ENCODE data around the gene SIRPB2. TPM values are rescaled to one million over a fixed set of nuclear protein-coding genes. Genes with fewer than 3 reads are reported as not detected.
"Not testable (repeated sequence)": the region's sequence is repeated elsewhere in the genome, so short reads cannot be mapped to it uniquely, and the experiment has no call there.

The SIRPB2 gene
- total and polyA plus RNA-seq, 9 donors = 0.88 to 3.8 (median 1.4) TPM

DNA sequence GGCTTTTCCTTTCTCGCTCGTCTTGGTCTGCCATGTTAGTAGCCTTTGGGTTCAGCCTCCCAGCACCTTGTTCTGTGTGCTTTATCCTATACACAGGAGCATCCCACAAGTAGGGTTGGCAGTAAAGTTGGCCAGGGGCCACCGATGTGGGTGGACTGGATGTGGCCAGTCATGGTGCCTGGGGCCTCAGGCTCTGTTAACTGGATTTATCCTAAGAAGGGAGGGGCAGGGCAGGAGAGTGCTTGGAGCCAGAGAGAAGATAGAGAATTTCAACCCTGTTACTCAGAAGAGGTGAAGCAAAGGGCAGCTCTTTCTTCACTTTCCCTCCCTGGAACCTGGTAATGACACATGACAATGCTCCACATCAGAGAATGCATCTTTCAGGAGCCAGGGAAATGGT, 14.1 kb upstream of the SIRPB2 start:
- no peak for DNase-seq
- Histone ChIP-seq H3K9me3 (no peaks in the 10 kb centered on the region), H3K4me1 (ENCODE audit: insufficient read depth) (no peaks in the 10 kb centered on the region), H3K27me3 (no peaks in the 10 kb centered on the region), H3K4me3 (no peak overlapping the region), H3K36me3 (no peaks in the 10 kb centered on the region), H3K27ac (no peak overlapping the region)
- TF ChIP-seq POLR2A (IDR thresholded peaks at IDR 0.05) = no peak
- TF ChIP-seq EP300 (IDR thresholded peaks at IDR 0.05) = no peak
- TF ChIP-seq, protein P1, sequence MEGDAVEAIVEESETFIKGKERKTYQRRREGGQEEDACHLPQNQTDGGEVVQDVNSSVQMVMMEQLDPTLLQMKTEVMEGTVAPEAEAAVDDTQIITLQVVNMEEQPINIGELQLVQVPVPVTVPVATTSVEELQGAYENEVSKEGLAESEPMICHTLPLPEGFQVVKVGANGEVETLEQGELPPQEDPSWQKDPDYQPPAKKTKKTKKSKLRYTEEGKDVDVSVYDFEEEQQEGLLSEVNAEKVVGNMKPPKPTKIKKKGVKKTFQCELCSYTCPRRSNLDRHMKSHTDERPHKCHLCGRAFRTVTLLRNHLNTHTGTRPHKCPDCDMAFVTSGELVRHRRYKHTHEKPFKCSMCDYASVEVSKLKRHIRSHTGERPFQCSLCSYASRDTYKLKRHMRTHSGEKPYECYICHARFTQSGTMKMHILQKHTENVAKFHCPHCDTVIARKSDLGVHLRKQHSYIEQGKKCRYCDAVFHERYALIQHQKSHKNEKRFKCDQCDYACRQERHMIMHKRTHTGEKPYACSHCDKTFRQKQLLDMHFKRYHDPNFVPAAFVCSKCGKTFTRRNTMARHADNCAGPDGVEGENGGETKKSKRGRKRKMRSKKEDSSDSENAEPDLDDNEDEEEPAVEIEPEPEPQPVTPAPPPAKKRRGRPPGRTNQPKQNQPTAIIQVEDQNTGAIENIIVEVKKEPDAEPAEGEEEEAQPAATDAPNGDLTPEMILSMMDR (IDR thresholded peaks at IDR 0.05) = no peak
- WGBS, 3 donors = 56 to 87% (median 75%) methylated on average over 3 of the region's 3 CpGs
- intact Hi-C loops (cut with DNase I) = no loop called here

DNA sequence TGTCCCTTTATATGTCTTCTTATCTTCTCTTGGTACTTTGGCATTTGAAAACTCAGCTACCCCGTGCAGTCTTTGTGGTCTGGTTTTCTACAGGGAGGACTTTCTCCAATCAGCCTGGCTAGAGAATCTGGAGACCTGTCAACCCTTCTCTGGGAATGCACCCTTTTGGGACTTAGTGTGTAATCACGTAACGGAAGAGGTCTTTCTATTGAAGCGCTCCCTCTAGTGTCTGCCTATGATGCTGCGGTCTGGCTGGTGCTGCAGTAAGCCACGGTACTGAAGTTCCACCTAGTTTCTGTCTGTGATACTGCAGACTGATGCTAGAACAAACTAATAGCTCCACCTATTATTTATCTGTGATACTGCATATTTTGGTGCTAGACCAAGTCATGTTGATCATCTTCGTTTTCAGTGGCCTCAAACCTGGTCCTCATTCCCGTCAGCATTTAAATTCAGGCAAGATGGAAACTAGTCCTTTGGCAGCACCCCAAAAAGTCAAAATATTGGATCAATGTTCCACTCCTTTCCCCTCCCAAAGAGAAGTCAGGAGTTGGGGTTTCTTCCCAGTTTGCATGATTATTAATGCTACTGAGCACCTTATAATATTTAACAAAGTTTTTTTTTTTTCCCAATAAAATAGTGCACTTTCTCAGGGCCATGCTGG, 12.5 kb upstream of the SIRPB2 start:
- Histone ChIP-seq H3K27ac (no peak overlapping the region), H3K9me3 (no peaks in the 10 kb centered on the region), H3K4me3 (no peak overlapping the region), H3K36me3 (no peaks in the 10 kb centered on the region), H3K27me3 (no peaks in the 10 kb centered on the region), H3K4me1 (ENCODE audit: insufficient read depth) (no peaks in the 10 kb centered on the region)
- WGBS, 3 donors = 2 to 4% (median 2%) methylated on average over 8 of the region's 8 CpGs
- intact Hi-C loops (cut with DNase I) = no loop called here
- no peak for DNase-seq
- TF ChIP-seq EP300 (IDR thresholded peaks at IDR 0.05) = no peak

DNA sequence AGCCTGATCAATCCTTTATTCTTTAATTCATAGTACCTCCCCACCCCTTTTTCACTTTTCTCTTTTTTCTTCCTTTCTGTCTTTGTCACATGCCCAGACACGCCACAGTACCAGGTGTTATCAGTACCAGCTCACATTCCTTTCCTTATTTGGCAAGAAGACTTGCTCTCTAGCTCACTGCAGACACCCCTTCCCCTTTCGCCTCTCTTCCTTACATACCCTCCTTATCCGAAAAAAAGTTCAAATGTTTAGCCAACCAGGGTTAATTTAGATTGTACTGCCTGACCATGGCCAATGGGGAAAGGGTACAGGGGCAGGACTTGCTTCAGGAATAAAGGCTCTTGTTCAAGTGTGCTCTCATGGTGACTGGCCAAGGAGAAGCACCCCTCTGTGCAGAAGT, 9.3 kb upstream of the SIRPB2 start:
- Histone ChIP-seq H3K27ac (no peak overlapping the region), H3K36me3 (no peaks in the 10 kb centered on the region), H3K9me3 (no peaks in the 10 kb centered on the region), H3K4me1 (ENCODE audit: insufficient read depth) (no peaks in the 10 kb centered on the region), H3K4me3 (no peak overlapping the region), H3K27me3 (no peaks in the 10 kb centered on the region)
- no peak for TF ChIP-seq POLR2A (IDR thresholded peaks at IDR 0.05)
- TF ChIP-seq, protein P1 (IDR thresholded peaks at IDR 0.05) = no peak
- TF ChIP-seq EP300 (IDR thresholded peaks at IDR 0.05) = no peak
- WGBS, 3 donors = 12 to 31% (median 24%) methylated on average over 3 of the region's 3 CpGs
- intact Hi-C loops (cut with DNase I) = no loop called here
- no peak for DNase-seq

DNA sequence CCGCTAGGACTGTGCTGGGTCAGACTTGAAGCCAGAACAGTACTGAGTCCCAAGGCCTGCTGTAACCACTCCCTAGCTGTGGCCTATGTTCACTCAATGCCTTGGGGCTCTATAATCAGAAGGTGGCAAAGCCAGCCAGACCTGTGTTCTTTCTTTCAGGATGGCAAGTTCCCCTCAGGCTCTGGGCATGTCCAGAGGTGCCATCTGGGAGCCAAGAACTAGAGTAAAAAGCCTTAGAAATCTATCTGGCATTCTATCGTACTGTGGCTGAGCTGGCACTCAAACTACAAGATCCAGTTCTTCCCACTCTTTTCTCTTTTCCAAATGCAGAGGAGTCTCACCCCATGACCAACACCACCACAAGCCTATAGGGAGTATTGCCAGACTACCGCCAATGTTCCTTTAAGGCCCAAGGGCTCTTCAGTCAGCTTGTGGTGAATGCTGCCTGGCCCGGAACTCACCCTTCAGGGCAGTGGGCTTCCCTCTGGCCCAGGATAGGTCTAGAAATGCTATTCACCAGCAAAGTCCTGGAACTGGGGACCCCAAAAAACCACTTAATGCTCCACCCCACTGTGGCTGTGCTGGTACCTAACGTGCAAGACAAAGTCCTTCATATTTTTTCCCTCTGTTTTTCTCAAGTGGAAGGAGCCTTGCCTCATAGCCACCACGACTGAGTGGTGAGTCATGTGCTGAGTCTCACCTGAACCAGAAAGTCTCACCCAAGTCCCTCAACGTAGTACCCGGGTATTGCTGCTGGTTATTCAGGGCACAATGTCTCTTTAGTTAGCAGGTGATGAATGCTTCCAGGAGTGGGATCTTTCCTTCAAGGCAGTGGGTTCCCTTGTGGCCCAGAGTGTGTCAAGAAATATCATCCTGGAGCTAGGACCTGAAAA, 8.6 kb upstream of the SIRPB2 start:
- Histone ChIP-seq H3K27me3 (no peaks in the 10 kb centered on the region), H3K9me3 (no peaks in the 10 kb centered on the region), H3K4me3 (no peak overlapping the region), H3K27ac (no peak overlapping the region), H3K36me3 (no peaks in the 10 kb centered on the region), H3K4me1 (ENCODE audit: insufficient read depth) (no peaks in the 10 kb centered on the region)
- DNase-seq = no peak
- no peak for TF ChIP-seq EP300 (IDR thresholded peaks at IDR 0.05)
- no peak for TF ChIP-seq POLR2A (IDR thresholded peaks at IDR 0.05)
- TF ChIP-seq, protein P1 (IDR thresholded peaks at IDR 0.05) = no peak
- 83 to 93% (median 84%) methylated on average over 8 of the region's 8 CpGs for WGBS, 3 donors
- intact Hi-C loops (cut with DNase I) = no loop called here

DNA sequence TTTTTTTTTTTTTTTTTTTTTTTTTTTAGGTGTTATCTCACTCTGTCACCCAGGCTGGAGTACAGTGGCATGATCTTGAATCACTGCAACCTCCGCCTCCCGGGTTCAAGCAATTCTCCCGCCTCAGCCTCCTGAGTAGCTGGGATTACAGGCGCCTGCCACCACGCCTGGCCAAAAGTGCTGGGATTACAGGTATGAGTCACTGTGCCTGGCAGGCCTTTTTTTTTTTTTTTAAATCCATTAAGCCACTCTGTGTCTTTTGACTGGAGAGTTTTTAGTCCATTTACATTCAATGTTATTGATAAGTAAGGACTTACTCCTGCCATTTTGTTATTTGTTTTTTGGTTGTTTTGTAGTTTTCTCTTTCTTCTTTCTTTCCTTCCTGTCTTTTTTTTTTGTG, 6.2 kb upstream of the SIRPB2 start:
- H3K27ac ChIP-seq; H3K4me3 ChIP-seq; intact Hi-C loops (cut with DNase I); DNase-seq; H3K4me1 ChIP-seq (ENCODE audit: insufficient read depth); H3K9me3 ChIP-seq; H3K27me3 ChIP-seq; H3K36me3 ChIP-seq: not testable (repeated sequence)
- WGBS, 3 donors = 94 to 95% (median 95%) methylated on average over 5 of the region's 5 CpGs
